GM12874 (cell line): ENCODE measurements around the gene BACE1.

ENCODE experiments used
- TF ChIP-seq, protein P1 (sequence below): IDR thresholded peaks from 2 replicates; pipeline ENCODE4 v1.5.1; 2011; ENCODE audit warnings: low read depth, mild to moderate bottlenecking, control low read depth, low read length, moderate library complexity; ENCODE audit not compliant: insufficient read depth

The BACE1 gene

GRCh38 chr11:117248341-117248740 lies 67.7 kb downstream of the BACE1 start:
- TF ChIP-seq, protein P1, sequence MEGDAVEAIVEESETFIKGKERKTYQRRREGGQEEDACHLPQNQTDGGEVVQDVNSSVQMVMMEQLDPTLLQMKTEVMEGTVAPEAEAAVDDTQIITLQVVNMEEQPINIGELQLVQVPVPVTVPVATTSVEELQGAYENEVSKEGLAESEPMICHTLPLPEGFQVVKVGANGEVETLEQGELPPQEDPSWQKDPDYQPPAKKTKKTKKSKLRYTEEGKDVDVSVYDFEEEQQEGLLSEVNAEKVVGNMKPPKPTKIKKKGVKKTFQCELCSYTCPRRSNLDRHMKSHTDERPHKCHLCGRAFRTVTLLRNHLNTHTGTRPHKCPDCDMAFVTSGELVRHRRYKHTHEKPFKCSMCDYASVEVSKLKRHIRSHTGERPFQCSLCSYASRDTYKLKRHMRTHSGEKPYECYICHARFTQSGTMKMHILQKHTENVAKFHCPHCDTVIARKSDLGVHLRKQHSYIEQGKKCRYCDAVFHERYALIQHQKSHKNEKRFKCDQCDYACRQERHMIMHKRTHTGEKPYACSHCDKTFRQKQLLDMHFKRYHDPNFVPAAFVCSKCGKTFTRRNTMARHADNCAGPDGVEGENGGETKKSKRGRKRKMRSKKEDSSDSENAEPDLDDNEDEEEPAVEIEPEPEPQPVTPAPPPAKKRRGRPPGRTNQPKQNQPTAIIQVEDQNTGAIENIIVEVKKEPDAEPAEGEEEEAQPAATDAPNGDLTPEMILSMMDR = no peak

DNA sequence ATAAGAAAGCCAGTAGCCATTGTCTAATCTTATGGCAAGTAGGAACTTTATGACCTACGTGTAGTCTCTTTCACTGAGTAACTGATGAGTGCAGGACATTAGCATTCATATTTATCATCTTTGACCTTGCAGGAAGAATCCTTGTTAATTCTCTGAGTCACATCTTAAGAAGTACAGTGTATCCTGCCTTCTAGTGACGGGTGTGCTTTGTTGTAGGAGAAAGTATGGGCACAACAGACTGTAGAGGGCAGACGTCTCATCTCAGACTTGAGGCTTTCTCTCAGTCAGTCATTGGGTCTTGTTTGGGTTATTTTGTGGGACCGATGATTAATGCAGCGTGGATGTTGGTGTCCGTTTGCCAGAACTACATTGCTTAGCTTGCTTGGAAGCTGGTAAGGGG lies 76.8 kb downstream of the BACE1 start:
- TF ChIP-seq, protein P1 = no peak

DNA sequence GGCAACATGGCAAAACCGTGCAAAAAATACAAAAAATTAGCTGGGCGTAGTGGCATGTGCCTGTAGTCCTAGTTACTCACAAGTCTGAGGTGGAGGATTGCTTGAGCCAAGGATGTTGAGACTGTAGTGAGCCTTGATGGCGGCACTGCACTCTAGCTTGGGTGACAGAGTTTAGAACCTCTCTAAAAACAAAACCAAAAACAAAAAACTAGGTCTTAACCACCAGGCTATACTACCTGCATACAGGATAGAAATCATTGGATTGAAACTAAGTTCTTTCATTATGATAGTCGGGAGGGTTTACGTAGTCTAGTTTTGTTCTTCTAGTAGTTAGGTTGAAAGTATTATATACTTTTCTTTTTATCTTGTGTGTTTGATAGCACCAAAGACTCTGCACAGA lies 77.8 kb downstream of the BACE1 start:
- TF ChIP-seq, protein P1 = no peak
